Esophagus muscularis mucosa (tissue), 3 donors: ENCODE measurements around the gene ENTPD8.

Source experiments
- CTCF ChIP-seq, 3 experiments: fragments of 200-600 bp in 2 of 3; fragments of 450-650 bp in 1 of 3; sonication (generic) in 2 of 3; IDR thresholded peaks; one replicate each; pipeline ENCODE4 v1.5.1; 2017 to 2019; ENCODE audit warnings: antibody characterized with exemption in 3 of 3, mild to moderate bottlenecking in 2 of 3, moderate library complexity in 1 of 3
- POLR2A ChIP-seq: fragments of 450-650 bp; IDR thresholded peaks from one replicate; pipeline ENCODE4 v1.6.1; 2017; ENCODE audit warnings: antibody characterized with exemption, moderate library complexity, mild to moderate bottlenecking, low read depth

- TF ChIP-seq POLR2A (no peak), CTCF (IDR thresholded peaks at IDR 0.05) (no peak)
Observed at GRCh38 chr9:137405677-137406081, 35.5 kb downstream of the ENTPD8 start.
